SW 1271 (cell line): ENCODE results near the gene THRB.
A peak's percentile ranks its signal among the peaks of the same experiment; 100 is the strongest.
"Not testable (repeated sequence)": the region's sequence is repeated elsewhere in the genome, so short reads cannot be mapped to it uniquely, and the experiment has no call there.

Experiments
- DNase-seq, 2 experiments: peaks; one replicate each; lab custom pipeline; 2025; lab: John Stamatoyannopoulos, UW

THRB gene

DNA sequence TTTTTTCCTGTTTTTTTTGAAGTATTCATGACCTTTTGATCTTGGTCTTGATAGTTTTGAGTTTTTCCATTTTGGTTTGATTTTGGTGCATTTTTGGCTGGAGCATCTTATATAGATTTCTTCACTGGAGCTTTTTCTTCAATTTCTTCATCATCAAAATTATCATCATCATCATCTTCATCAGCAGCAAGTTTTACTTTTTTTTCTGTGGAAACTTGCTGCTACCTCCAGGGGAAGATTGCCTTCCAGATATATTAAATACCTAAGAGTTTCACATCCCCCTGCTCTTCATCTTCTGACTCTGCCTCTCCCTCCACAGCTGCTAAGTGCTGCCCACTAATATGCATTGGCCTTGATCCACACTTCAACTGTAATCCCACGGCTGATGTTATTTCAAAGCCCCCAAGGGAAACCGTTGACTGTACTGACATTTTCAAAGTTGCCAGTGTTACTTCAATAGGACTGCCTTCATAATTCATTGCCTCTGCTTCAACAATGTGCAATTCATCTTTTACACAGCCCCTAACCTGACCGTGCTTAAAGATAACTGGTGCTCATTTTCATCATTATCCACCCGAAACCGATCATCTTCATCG lies 397.9 kb downstream of the THRB start:
- DNase-seq: no peak

- no peak for DNase-seq
These were observed 398.4 kb downstream of the THRB start for GRCh38 chr3:24096271-24096670.

GRCh38 chr3:24094818-24095217 lies 399.8 kb downstream of the THRB start:
- DNase-seq: not testable (repeated sequence)

DNA sequence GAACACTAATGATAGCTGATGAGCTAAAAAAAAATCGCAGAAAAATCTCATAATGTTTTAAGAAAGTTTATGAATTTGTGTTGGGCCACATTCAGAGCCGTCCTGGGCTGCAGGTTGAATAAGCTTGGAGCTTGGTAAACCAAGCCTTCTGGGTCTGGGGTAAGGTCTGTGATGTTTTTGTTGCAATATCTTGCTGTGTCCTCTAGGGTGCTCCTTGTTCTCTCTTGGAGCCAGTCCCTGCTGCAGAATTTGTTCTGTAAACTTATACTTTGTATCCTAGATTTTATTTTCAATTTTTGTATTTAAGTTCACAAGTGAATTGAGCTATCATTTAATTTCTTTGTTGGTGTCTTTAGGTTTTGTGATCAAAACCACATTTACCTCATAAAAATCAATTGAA lies 405.9 kb downstream of the THRB start:
- peak in 1 of 2 experiments; percentile 35 for DNase-seq

- DNase-seq: no peak
These were observed 407.2 kb downstream of the THRB start for GRCh38 chr3:24087469-24087868.

- DNase-seq: no peak
These were observed 407.8 kb downstream of the THRB start for GRCh38 chr3:24086617-24087404.

DNA sequence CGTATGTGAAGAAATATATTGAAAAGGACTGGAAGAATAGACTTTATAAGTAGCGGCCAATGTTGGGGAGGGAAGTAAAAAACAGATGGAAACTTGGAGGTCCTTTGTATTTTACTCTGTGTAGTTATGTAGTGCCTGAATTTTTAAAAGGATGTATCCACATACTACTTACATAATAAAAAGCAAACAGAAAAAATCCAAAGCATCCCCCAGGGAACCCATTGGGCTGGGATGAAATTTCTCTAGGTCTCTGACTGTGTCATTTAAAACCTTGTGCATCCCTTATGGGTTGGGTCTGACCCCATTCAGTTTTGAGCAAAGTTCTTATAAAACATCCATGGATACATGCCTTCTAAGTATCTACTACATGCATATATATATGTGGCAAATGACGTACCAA lies 408.4 kb downstream of the THRB start:
- no peak for DNase-seq

DNA sequence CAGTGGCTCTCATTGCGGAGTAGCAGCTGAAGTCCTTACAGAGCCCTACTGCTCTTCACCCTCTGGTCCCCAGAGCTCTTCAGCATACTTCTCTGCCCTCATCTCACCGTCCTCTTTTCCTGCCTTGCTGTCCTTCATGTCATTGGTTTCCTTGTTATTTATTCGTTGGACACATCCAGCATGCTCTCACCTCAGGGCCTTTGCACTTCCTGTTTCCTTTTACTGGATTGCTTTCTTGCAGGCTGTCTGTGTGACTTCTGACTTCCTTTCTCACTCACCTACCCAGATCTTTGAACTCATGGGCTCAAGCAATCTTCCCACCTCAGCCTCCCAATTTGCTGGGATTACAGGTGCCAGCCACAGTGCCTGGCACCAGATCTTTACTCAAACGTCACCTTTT lies 422.5 kb downstream of the THRB start:
- DNase-seq: no peak

DNA sequence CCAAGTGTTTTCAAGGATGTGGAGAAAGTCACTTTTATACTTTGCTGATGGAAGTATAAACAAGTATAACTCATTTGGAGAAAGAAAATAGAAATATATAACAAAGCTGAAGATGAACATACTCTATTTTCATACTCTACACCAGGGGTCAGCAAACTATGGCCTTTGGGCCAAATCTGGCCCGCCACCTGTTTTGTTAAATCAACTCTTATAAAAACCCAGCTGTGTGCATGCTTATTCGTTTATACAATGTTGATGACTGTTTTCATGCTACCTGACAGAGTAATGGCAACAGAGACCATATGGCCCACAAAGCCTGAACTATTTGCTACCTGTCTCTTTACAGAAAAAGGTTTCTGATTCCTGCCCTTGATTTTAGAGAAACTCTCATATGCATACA lies 425.6 kb downstream of the THRB start:
- peak in 1 of 2 experiments; percentile 22 for DNase-seq

DNA sequence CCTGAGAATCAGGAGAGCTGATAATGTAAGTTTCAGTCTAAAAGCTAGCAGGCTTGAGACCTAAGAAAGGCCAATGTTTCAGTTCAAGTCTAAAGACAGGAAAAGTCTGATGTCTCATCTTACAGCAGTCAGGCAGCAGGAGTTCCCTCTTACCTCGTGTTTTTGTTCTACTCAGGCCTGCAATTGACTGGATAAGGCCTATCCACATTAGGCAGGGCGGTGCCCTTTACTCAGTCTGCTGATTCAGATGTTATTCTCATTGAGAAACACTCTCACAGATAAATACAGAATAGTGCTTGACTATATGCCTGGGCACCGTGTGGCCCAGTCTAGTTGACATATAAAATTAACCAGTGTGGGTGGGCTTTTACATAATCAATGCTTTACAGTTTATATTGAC lies 427.2 kb downstream of the THRB start:
- no peak for DNase-seq
